ENCODE results near the gene TLE1. TPM values are rescaled to one million over a fixed set of nuclear protein-coding genes. Genes with fewer than 3 reads are reported as not detected.
"Not testable (repeated sequence)": the region's sequence is repeated elsewhere in the genome, so short reads cannot be mapped to it uniquely, and the experiment has no call there.

Gene TLE1
- total RNA-seq, 4 donors from 2014 or later: 51.5 to 77.3 (median 62.2) TPM

DNA sequence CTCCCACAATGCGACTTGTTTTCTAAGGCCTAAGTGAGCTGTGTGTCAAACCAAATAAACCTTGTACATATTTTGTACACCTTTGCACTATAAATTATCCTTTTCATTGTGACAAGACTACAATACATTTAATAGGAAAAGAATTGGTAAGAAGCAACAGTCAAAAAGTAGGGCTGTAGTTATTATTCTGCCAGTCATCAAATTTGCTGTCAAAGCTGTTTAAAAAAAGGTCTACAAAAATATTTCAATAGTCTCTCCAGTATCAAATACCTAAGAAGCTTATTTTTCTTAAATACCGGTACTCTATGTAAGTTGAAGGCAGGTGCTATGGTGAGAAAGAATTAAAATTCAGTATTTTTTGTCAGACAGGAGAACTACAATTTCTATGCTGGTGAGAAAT, 40.5 kb downstream of the TLE1 start:
- intact Hi-C loops (cut with DNase I; ENCODE audit: low total_unique reads) (no loop called here), in situ Hi-C loops (cut with MboI; ENCODE audit: low pct_ligation_motif_present in 1 of 4, low pct_unique_long_range_greater_than_20kb in 1 of 4, low sequenced_read_pairs in 3 of 4) (no loop called here)
- Histone ChIP-seq H3K36me3 (peaks cover 0 to 4% (median 0%) of the 10 kb centered on the region in 4 donors), H3K4me3 (no peak overlapping the region), H3K27ac (no peak overlapping the region), H3K4me1 (no peaks in the 10 kb centered on the region), H3K9me3 (no peaks in the 10 kb centered on the region), H3K27me3 (no peaks in the 10 kb centered on the region)
- WGBS, 2 donors (ENCODE audit: low coverage in 1 of 2): 94 to 100% methylated on average over 2 of the region's 2 CpGs
- TF ChIP-seq CTCF (IDR thresholded peaks at IDR 0.05) (no peak), POLR2AphosphoS5 (IDR thresholded peaks at IDR 0.05) (no peak), EP300 (IDR thresholded peaks at IDR 0.05; ENCODE audit: low read depth) (no peak), POLR2A (IDR thresholded peaks at IDR 0.05) (no peak)
- no peak for DNase-seq

DNA sequence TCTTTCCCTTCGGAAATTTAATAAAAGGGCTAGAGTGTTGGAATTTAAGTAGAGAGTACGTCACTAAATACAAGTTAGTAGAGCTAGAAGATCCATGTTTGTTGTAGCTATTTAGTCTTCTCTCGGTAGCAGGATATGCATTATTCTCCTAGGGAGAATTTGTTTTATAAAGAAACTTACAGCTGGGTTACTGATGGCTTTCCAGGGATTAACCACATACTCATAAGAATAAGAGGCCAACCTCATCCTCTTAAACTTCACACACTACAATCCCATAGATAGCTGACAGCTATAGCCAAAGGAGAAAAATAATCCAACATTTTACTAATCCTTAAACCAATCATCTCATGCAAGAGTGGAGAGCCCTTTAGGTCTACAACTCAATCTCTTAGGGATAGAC, 43.0 kb downstream of the TLE1 start:
- WGBS, 2 donors (ENCODE audit: low coverage in 1 of 2): 91 to 94% methylated on average over 3 of the region's 3 CpGs
- H3K36me3 ChIP-seq: peaks cover 0 to 5% (median 0%) of the 10 kb centered on the region in 4 donors
- no peak overlapping the region for H3K4me3 ChIP-seq
- no peak overlapping the region for H3K27ac ChIP-seq
- no peak for TF ChIP-seq EP300 (IDR thresholded peaks at IDR 0.05; ENCODE audit: low read depth)
- no peak for TF ChIP-seq POLR2A (IDR thresholded peaks at IDR 0.05)
- TF ChIP-seq POLR2AphosphoS5 (IDR thresholded peaks at IDR 0.05): no peak
- no peak for TF ChIP-seq CTCF (IDR thresholded peaks at IDR 0.05)
- in situ Hi-C loops (cut with MboI; ENCODE audit: low pct_ligation_motif_present in 1 of 4, low pct_unique_long_range_greater_than_20kb in 1 of 4, low sequenced_read_pairs in 3 of 4): no loop called here
- intact Hi-C loops (cut with DNase I; ENCODE audit: low total_unique reads): no loop called here
- no peaks in the 10 kb centered on the region for H3K27me3 ChIP-seq
- H3K9me3 ChIP-seq: no peaks in the 10 kb centered on the region
- no peaks in the 10 kb centered on the region for H3K4me1 ChIP-seq
- DNase-seq: no peak

- H3K4me3 ChIP-seq; in situ Hi-C loops (cut with MboI; ENCODE audit: low pct_ligation_motif_present in 1 of 4, low pct_unique_long_range_greater_than_20kb in 1 of 4, low sequenced_read_pairs in 3 of 4); DNase-seq; intact Hi-C loops (cut with DNase I; ENCODE audit: low total_unique reads); H3K36me3 ChIP-seq; H3K27ac ChIP-seq; H3K4me1 ChIP-seq; H3K9me3 ChIP-seq; H3K27me3 ChIP-seq: not testable (repeated sequence)
- WGBS, 2 donors (ENCODE audit: low coverage in 1 of 2): 76 to 82% methylated on average over 6 of the region's 6 CpGs
Observed at GRCh38 chr9:81644513-81644912, 44.8 kb downstream of the TLE1 start.

DNA sequence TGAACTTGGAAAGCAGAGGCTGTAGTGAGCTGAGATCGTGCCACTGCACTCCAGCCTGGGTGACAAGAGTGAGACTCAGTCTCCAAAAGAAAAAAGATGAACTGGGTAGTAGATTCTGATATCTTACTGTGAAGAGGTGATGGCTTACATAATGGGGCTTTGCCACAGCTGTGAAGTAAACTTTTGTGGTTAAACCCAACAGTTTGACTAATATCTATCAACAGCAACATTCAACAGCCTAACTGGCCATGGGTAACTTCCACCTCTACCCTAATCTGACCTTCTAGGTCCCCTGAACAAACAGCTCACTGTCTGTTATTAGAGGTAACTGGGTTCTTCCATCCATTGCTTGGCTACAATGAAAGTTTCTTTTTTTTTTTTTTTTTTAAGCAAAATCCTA, 52.1 kb downstream of the TLE1 start:
- intact Hi-C loops (cut with DNase I; ENCODE audit: low total_unique reads): no loop called here

More for the DNA sequence above, 52.1 kb downstream of the TLE1 start:
- Histone ChIP-seq H3K27me3 (no peaks in the 10 kb centered on the region), H3K4me3 (no peak overlapping the region), H3K9me3 (no peaks in the 10 kb centered on the region), H3K4me1 (peaks cover 0 to 15% (median 2%) of the 10 kb centered on the region in 4 donors), H3K36me3 (peaks cover 0 to 7% (median 0%) of the 10 kb centered on the region in 4 donors), H3K27ac (no peak overlapping the region)
- no peak for DNase-seq
- TF ChIP-seq EP300 (IDR thresholded peaks at IDR 0.05; ENCODE audit: low read depth): no peak
- TF ChIP-seq POLR2A (IDR thresholded peaks at IDR 0.05): no peak
- no peak for TF ChIP-seq POLR2AphosphoS5 (IDR thresholded peaks at IDR 0.05)
- no peak for TF ChIP-seq CTCF (IDR thresholded peaks at IDR 0.05)
- WGBS, 2 donors (ENCODE audit: low coverage in 1 of 2): 87% methylated on average over 1 of the region's 1 CpG; no CpG with 5 or more reads in 1 of the 2 donors
- in situ Hi-C loops (cut with MboI; ENCODE audit: low pct_ligation_motif_present in 1 of 4, low pct_unique_long_range_greater_than_20kb in 1 of 4, low sequenced_read_pairs in 3 of 4): no loop called here

All from transverse colon (tissue), 4 donors.